ENCODE results near the gene WDR37.

The WDR37 gene

DNA sequence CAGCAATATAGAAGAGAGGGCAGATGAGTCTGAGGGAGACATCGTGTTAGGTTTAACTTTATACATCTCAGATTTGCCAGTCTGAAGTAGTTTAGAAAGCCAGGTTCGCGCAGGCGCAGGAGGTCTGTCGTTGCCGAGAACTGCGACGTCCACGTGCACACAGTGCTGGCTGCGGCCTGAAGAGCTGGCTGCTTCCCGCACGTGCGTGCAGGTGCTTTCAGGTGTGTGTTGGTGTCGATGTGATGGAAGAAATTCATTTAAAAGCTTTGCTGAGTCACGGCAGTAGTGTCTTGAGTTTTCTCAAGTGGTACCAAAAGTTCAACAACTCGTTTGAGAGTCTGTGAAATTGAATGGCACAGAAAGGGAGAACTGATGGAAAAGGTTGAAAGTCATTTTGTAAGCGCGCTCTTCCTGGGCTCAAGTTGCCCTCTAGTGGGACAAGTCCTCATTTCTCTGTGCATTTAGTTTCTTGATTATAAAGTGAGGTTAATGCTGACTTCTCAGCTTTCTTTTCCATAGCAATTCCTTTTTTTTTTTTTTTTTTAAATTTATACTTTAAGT lies 18.6 kb downstream of the WDR37 start:
- DNase-seq = no peak

DNA sequence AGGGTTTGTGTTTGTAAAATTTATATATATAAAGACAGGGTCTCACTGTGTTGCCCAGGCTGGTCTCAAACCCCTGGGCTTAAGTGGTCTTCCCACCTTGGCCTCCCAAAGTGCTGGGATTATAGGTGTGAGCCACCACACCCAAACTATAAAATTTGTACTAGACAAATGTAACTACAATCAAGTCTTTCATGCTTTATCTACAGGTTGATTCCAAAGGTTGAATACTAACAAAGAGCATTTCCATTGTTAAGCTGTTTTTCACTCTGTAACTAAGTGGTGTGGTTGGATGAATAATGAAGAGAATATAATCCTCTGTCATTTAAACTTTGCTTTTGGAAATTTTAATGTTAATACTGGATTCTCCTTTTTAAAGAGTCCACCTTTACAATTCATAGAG lies 22.5 kb downstream of the WDR37 start:
- no peak for DNase-seq

GRCh38 chr10:1083581-1083980 lies 27.4 kb downstream of the WDR37 start:
- no peak for DNase-seq

DNA sequence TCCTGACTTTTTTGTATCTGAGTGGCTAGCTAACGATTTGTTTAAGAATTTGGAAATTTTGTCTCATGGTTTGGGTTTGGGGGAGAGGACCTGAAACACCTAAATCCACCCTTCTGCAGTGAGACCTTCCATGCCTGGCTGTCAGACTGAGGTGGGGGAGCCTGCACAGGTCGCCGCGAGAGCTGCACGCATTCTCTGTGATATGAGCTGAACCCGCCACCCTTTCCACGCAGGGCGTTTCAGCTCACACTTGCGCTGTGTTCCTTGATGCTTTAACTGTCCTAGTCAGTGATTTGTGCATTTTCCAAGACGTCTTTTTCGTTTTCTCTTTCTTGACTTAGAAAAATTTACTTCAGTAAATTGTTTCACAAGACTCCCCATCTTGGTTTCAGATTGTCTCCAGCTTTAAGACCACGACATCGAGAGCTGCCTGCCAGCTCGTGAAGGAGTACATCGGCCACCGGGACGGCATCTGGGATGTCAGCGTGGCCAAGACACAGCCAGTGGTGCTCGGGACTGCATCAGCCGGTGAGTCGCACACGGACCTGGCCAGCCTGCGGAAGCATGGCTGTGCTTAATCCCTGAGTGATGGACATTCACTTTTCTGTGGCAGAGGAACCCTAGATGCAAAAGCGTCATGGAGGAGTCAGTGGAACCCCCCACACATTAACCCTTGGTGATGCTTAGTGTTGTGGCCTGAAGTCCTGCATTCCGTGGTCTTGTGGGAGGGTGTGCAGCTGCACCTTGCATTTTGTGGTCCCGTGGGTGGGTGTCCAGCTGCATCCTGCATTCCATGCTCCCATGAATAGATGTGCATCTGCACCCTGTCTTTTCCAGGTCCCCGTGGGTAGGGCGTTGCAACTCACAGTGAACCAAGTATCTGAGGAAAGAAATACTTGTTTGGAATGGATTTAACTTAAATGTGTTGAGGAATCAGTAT lies 28.1 kb downstream of the WDR37 start:
- no peak for DNase-seq

DNA sequence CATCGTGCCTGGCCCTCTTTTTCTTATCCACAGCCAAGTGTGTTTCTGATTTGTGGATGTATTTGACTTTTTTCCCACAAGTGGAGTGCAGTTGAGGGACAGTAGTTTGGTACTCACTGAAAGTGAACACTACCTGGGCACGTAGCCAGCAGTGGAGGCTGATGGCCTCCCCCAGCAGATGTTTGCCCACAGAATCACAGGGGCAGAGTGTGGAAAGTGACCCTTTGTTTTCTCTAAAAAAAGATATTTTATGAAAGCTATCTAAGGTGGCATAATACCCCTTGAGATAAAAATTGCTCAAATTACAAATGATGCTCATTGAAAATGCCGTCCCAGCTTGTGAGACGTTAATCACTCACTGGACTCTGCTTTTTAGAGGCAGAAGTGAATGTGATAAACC lies 29.1 kb downstream of the WDR37 start:
- DNase-seq = no peak

DNA sequence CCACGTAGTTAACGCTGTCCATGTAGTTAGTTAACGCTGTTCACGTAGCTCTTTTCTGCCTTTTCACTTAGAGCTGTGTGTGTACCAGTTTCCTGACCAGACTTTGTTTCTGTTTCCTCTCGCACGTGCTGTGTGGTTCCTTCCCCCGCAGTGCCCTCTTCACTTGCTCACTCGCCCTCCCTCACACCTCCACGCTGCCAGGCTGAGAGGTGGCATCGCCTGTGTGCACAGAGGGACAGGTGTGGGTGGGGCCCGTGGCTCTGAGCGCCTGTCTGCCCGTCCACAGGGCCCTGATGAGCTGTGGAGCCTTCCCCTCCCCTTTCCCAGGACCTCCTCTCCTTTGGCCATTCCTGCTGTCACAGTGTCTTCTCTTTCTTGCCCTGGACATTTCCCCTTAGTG lies 30.6 kb downstream of the WDR37 start:
- no peak for DNase-seq

DNA sequence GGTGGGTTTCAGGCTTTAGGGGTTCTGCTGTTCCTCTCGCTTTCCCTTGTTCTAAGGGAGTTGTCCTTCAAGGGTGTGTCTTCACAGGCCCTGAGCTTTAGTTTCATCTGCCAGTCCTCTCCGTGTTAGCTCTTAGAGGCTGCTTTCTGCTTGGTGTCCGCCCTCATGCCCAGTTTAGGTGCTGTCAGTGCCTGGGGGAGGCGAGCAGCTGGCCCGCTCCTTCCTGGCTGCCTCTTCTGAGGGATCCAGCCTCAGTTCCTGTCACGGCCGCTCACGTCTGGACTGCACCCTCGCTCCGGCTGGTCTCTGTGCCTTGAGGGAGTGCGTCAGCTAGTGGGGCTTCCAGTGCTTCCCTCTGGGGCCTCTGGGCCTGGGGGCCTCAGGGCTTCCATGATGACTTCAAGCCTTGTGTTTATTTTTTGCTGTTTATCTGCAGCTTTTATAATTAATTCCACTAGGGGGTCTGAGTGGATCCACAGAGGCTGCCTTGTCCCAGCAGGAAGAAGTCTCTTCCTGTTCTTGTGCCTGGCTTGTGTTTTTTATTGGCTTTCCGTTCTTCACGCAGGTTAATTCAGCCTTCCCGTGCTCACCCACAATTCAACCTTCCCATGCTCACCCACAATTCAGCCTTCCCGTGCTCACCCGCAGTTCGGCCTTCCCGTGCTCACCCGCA lies 33.0 kb downstream of the WDR37 start:
- no peak for DNase-seq

- no peak for DNase-seq
These were observed 34.5 kb downstream of the WDR37 start for GRCh38 chr10:1090696-1091095.

DNA sequence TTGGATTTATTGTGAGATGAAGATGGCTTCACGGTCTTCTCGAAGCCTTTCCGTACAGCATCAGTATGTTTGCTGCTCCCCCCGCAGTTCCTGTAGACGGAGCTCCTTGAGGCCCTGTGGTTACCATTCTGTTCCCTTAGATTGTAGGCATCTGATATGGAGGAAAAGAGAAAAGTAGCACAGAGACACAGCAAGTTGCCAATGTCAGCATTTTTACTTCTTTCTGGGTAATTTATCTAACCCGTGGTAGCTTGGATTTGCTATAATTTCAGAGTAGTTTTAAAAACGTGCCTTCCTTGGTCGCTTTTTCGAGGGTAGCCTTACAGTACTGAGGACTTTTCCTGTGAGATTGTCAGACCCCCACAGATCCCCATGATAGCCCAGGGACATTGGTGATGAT lies 37.5 kb downstream of the WDR37 start:
- no peak for DNase-seq

GRCh38 chr10:1094112-1095057 lies 38.2 kb downstream of the WDR37 start:
- no peak for DNase-seq

- no peak for DNase-seq
These were observed 39.3 kb downstream of the WDR37 start for GRCh38 chr10:1095498-1095897.

- DNase-seq = no peak
These were observed 40.2 kb downstream of the WDR37 start for GRCh38 chr10:1096287-1096889.

DNA sequence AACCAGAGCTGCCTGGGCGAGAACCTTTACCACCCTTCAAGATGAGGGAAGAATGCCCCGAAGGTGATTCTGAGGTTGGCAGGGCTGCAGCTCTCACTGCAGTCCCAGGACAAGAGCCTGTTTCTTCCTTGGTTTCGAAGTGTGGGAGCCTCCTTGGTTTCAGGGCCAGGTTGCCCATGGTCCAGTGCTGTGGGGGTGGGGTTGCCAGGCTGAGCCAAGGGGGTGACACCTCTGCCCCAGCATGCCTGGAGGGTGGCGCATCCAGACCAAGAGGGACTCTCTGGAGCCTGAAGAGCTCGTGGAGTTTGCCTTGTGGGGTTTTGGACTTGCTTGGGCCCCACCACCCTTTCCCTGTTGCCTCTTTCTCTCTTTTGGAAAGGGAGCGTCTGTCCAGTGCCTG lies 41.3 kb downstream of the WDR37 start:
- DNase-seq = no peak

- DNase-seq = no peak
These were observed 44.0 kb downstream of the WDR37 start for GRCh38 chr10:1100143-1100542.

- DNase-seq = no peak
These were observed 44.6 kb downstream of the WDR37 start for GRCh38 chr10:1100691-1101368.

DNA sequence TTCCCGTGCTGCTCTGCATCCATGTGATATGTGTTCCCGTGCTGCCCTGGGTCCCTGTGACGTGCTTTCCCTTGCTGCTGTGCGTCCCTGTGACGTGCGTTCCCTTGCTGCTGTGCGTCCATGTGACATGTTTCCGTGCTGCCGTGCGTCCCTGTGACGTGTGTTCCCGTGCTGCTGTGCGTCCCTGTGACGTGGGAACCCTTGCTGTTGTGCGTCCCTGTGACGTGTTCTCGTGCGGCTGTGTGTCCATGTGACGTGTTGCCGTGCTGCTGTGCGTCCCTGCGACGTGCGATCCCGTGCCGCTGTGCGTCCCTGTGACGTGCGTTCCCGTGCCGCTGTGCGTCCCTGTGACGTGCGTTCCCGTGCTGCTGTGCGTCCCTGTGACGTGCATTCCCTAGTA lies 45.8 kb downstream of the WDR37 start:
- DNase-seq = no peak

GRCh38 chr10:1102416-1102815 lies 46.2 kb downstream of the WDR37 start:
- DNase-seq = no peak

GRCh38 chr10:1102831-1103230 lies 46.6 kb downstream of the WDR37 start:
- DNase-seq = no peak

GRCh38 chr10:1103551-1103950 lies 47.4 kb downstream of the WDR37 start:
- DNase-seq = no peak

DNA sequence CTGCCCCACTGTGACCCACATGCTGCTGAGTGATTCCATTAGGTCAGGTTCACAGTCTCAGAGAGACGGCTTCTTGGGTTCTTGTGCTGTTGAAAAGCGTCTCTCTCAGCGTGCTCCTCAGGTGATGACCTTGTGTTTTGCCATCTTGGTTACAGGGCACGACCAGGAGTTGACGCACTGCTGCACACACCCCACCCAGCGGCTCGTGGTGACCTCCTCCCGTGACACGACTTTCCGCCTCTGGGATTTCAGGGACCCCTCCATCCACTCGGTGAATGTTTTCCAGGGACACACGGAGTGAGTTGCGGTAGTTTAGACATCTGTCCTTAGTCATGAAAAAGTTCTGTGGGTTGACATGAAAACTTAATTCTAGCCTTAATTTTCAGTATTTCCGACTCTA lies 48.8 kb downstream of the WDR37 start:
- no peak for DNase-seq

- DNase-seq = no peak
These were observed 50.8 kb downstream of the WDR37 start for GRCh38 chr10:1107004-1107403.

GRCh38 chr10:1107679-1108078 lies 51.5 kb downstream of the WDR37 start:
- no peak for DNase-seq
